PC-3 (cell line): ENCODE data around the gene LYSET. TPM values are rescaled to one million over a fixed set of nuclear protein-coding genes. Genes with fewer than 3 reads are reported as not detected.

Experiments
- ATAC-seq: fragments of 200-7000 bp; cut with Tn5 transposase; 2 replicates; pipeline ENCODE4 v1.9.1; 2020; ENCODE audit warnings: mild to moderate bottlenecking, moderate library complexity
- BruUV-seq: library from RNA; stranded (reverse); fragments of 400-500 nt; replicated peaks from 2 replicates; lab custom pipeline; 2021; lab: Mats Ljungman, UMichigan
- CTCF ChIA-PET: fragments of 300-600 bp; sonication (Branson Sonifier 250); formaldehyde crosslinking; loops from one replicate; lab custom pipeline; 2022; ENCODE audit warnings: antibody characterized with exemption; lab: Charles Lee
- POLR2A ChIA-PET: fragments of 300-600 bp; sonication (Branson Sonifier 250); formaldehyde crosslinking; loops from one replicate; lab custom pipeline; 2022; ENCODE audit warnings: antibody characterized with exemption; ENCODE audit not compliant: unreplicated experiment; lab: Charles Lee
- DNase-seq: peaks from one replicate; pipeline ENCODE4 v3.0.0-alpha.2; 2015
- H2AFZ ChIP-seq: fragments of 300-600 bp; sonication (generic); 2 replicates; pipeline ENCODE4 v1.6.0; 2016; ENCODE audit warnings: antibody characterized with exemption, low read length
- H3F3A ChIP-seq: fragments of 300-600 bp; sonication (generic); one replicate; pipeline ENCODE4 v1.6.0; 2017; ENCODE audit warnings: antibody characterized with exemption, low read length, control low read depth, mild to moderate bottlenecking; ENCODE audit not compliant: unreplicated experiment
- H3K27ac ChIP-seq: fragments of 300-600 bp; sonication (generic); 2 replicates; pipeline ENCODE4 v1.5.1; 2016; ENCODE audit warnings: mild to moderate bottlenecking, low read length
- H3K27me3 ChIP-seq: fragments of 300-600 bp; sonication (generic); 2 replicates; pipeline ENCODE4 v1.6.1; 2016; ENCODE audit warnings: low read length, mixed read lengths
- H3K36me3 ChIP-seq: fragments of 300-600 bp; sonication (generic); 2 replicates; pipeline ENCODE4 v1.6.1; 2016; ENCODE audit warnings: low read depth, mixed run types, low read length, mixed read lengths
- H3K4me1 ChIP-seq: fragments of 300-600 bp; sonication (generic); 2 replicates; pipeline ENCODE4 v1.5.1; 2016; ENCODE audit warnings: low read length; ENCODE audit not compliant: insufficient read depth
- H3K4me2 ChIP-seq: fragments of 300-600 bp; sonication (generic); 2 replicates; pipeline ENCODE4 v1.6.0; 2016; ENCODE audit warnings: low read length
- H3K4me3 ChIP-seq: fragments of 300-600 bp; sonication (generic); 2 replicates; pipeline ENCODE4 v1.5.1; 2016; ENCODE audit warnings: mild to moderate bottlenecking, low read length, mixed read lengths
- H3K79me2 ChIP-seq: fragments of 300-600 bp; sonication (generic); 2 replicates; pipeline ENCODE4 v1.6.1; 2017; ENCODE audit warnings: low read length, mixed read lengths
- H3K9ac ChIP-seq: fragments of 300-600 bp; sonication (generic); 2 replicates; pipeline ENCODE4 v1.6.0; 2016; ENCODE audit warnings: mild to moderate bottlenecking, low read length
- H3K9me2 ChIP-seq: fragments of 300-600 bp; sonication (generic); replicated peaks from 2 replicates; pipeline ENCODE4 v1.6.1; 2016; ENCODE audit warnings: mixed run types, low read length, mixed read lengths
- H3K9me3 ChIP-seq: fragments of 300-600 bp; sonication (generic); 2 replicates; pipeline ENCODE4 v1.6.1; 2016; ENCODE audit warnings: low read length, mixed read lengths
- H4K20me1 ChIP-seq: fragments of 300-600 bp; sonication (generic); 2 replicates; pipeline ENCODE4 v1.6.1; 2016; ENCODE audit warnings: low read length, mixed read lengths
- CTCF ChIP-seq: fragments of 300-600 bp; sonication (generic); conservative IDR thresholded peaks from 2 replicates; pipeline ENCODE4 v1.5.1; 2017; ENCODE audit warnings: antibody characterized with exemption, low read depth, mild to moderate bottlenecking, low read length
- EZH2 ChIP-seq: fragments of 300-600 bp; sonication (generic); IDR thresholded peaks from one replicate; pipeline ENCODE4 v1.6.1; 2017; ENCODE audit warnings: antibody characterized with exemption, mild to moderate bottlenecking, low read length; ENCODE audit not compliant: unreplicated experiment
- EZH2phosphoT487 ChIP-seq: fragments of 300-600 bp; sonication (generic); IDR thresholded peaks from 2 replicates; pipeline ENCODE4 v1.6.1; 2018; ENCODE audit warnings: mild to moderate bottlenecking, antibody characterized with exemption, low read length, borderline replicate concordance
- intact Hi-C: fragments of 100-400 bp; cut with micrococcal nuclease; formaldehyde crosslinking; loops from 2 replicates; pipeline ENCODE4 v1.9.0; 2023
- total RNA-seq: library from RNA; depleted of rRNA; stranded (reverse); fragments of >200 nt; gene quantifications from 2 replicates; pipeline ENCODE4 v1.2.3, GENCODE V29; 2014

The LYSET gene
- total RNA-seq, 1 experiment from 2014 or later: 11.5 TPM

DNA sequence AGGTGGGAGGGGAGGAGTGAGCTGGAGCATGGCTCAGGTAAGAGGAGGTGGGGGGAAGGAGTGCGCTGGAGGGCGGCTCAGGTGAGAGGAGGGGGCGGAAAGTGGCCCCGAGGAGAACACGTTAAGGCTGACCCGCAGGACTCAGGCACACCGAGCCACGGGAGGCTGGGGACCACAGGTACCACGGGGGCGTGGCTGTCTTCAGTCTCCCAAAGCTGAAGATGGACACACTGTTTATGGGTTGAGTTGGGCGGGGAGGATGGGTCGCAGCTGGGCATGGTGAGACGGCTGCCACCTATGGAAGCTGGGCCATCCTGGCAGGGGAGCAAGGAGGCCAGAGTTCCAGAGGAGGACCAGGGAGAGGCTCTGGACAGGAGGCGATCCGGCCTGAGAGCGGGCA is 45.4 kb downstream of the LYSET start:
- Histone ChIP-seq H3K36me3 (peaks cover 14% of the 10 kb centered on the region; the same call in 1 of the 2 replicates), H3K9ac (no peak overlapping the region), H3K79me2 (no peaks in the 10 kb centered on the region), H3F3A (no peaks in the 10 kb centered on the region), H3K27ac (no peak overlapping the region), H2AFZ (no peak overlapping the region), H3K4me2 (no peak overlapping the region), H3K4me1 (peaks cover 22% of the 10 kb centered on the region), H3K4me3 (no peak overlapping the region), H3K9me3 (no peaks in the 10 kb centered on the region), H3K9me2 (no peaks in the 10 kb centered on the region), H3K27me3 (no peaks in the 10 kb centered on the region), H4K20me1 (no peaks in the 10 kb centered on the region)
- TF ChIP-seq CTCF: no peak
- TF ChIP-seq EZH2: no peak
- no peak for TF ChIP-seq EZH2phosphoT487
- intact Hi-C loops: no loop called here
- no peak for ATAC-seq
- BruUV-seq: no TSS peak
- no peak for DNase-seq
- ChIA-PET POLR2A (no interaction called here), CTCF (no interaction called here)

GRCh38 chr14:93231129-93231979 is 46.2 kb downstream of the LYSET start:
- Histone ChIP-seq H3K27ac (peak overlapping the region; percentile 50; the same call in 1 of the 2 replicates), H3K9ac (peak overlapping the region; percentile 53), H4K20me1 (no peaks in the 10 kb centered on the region), H2AFZ (peak overlapping the region; percentile 65), H3K4me2 (peak overlapping the region; percentile 73), H3K9me3 (no peaks in the 10 kb centered on the region), H3K79me2 (no peaks in the 10 kb centered on the region), H3K4me3 (peak overlapping the region; percentile 56), H3K4me1 (peaks cover 29% of the 10 kb centered on the region), H3K9me2 (no peaks in the 10 kb centered on the region), H3F3A (no peaks in the 10 kb centered on the region), H3K27me3 (no peaks in the 10 kb centered on the region), H3K36me3 (peaks cover 10% of the 10 kb centered on the region; the same call in 1 of the 2 replicates)
- peak; percentile 7; the same call in 1 of the 2 replicates for ATAC-seq
- no TSS peak for BruUV-seq
- ChIA-PET CTCF (no interaction called here), POLR2A (interaction anchor here (0.6 kb wide), 1 partner anchor 12 kb away, joined by 3 read pairs; no protein-coding TSS in a partner anchor)
- intact Hi-C loops: no loop called here
- TF ChIP-seq EZH2 (no peak), CTCF (no peak), EZH2phosphoT487 (no peak)
- peak; percentile 21 for DNase-seq
